HepG2 (cell line): Measurements from ENCODE around the gene CPEB4. TPM values are rescaled to one million over a fixed set of nuclear protein-coding genes. Genes with fewer than 3 reads are reported as not detected.

Experiments used
- ATAC-seq: fragments of 200-7000 bp; cut with Tn5 transposase; 3 replicates; pipeline ENCODE4 v1.9.1; 2020; ENCODE audit warnings: mild to moderate bottlenecking, moderate library complexity
- BruUV-seq: library from RNA; stranded (reverse); fragments of 400-500 nt; replicated peaks from 2 replicates; lab custom pipeline; 2021; lab: Mats Ljungman, UMichigan
- CTCF ChIA-PET: fragments of 300-600 bp; formaldehyde crosslinking; extraction: SDS; loops from one replicate; lab custom pipeline; 2021; ENCODE audit warnings: low total read pairs, inconsistent platforms, low intra/inter-chr PET ratio; lab: Yijun Ruan, JAX
- POLR2A ChIA-PET: fragments of 350-600 bp; sonication (Branson Sonifier 250); formaldehyde crosslinking; loops from one replicate; lab custom pipeline; 2020; ENCODE audit warnings: antibody characterized with exemption, inconsistent platforms; lab: Yijun Ruan, JAX
- DNase-seq: peaks from one replicate; pipeline ENCODE4 v3.0.0-alpha.2; 2015; ENCODE audit warnings: low spot score
- FAIRE-seq: peaks from 3 replicates; lab custom pipeline; 2011; peaks lifted over from hg19 to GRCh38; lab: Jason Lieb, UNC
- H2AFZ ChIP-seq: one replicate; pipeline ENCODE4 v1.6.1; 2011; ENCODE audit warnings: low read length, inconsistent platforms
- H3K27ac ChIP-seq: fragments of 300-600 bp; 3 replicates; pipeline ENCODE4 v1.8.0; 2011; ENCODE audit warnings: mixed run types, mild to moderate bottlenecking, mixed read lengths, low read length, inconsistent platforms; ENCODE audit not compliant: insufficient read depth; ENCODE audit errors: extremely low read length
- H3K27me3 ChIP-seq, 2 experiments: fragments of 200-600 bp in 1 of 2; 2 replicates in 1 of 2; 3 replicates in 1 of 2; pipeline versions ENCODE4 v1.6.0 to v1.8.0; 2011; ENCODE audit warnings: low read length in 2 of 2, mild to moderate bottlenecking in 2 of 2, moderate library complexity in 2 of 2, inconsistent platforms in 1 of 2; ENCODE audit not compliant: insufficient read depth in 2 of 2, control insufficient read depth in 1 of 2
- H3K36me3 ChIP-seq, 2 experiments: fragments of 200-600 bp in 1 of 2; replicated peaks in 1 of 2; 2 replicates in 1 of 2; 3 replicates in 1 of 2; pipeline versions ENCODE4 v1.5.1 to v1.8.0; 2011; ENCODE audit warnings: low read length in 2 of 2, inconsistent platforms in 1 of 2; ENCODE audit not compliant: insufficient read depth in 2 of 2, control insufficient read depth in 1 of 2
- H3K4me1 ChIP-seq: 2 replicates; pipeline ENCODE4 v1.5.1; 2012; ENCODE audit warnings: low read length, inconsistent platforms; ENCODE audit not compliant: insufficient read depth
- H3K4me2 ChIP-seq: 2 replicates; pipeline ENCODE4 v1.6.0; 2011; ENCODE audit warnings: low read depth, low read length, inconsistent platforms
- H3K4me3 ChIP-seq, 3 experiments: fragments of 200-600 bp in 1 of 3; sonication (generic), shearing (Covaris generic) in 1 of 3; replicated peaks in 1 of 3; 2 replicates each; pipeline ENCODE4 v1.5.1; 2011 to 2016; ENCODE audit warnings: low read length in 3 of 3, inconsistent platforms in 2 of 3, low read depth in 2 of 3, mild to moderate bottlenecking in 2 of 3, control low read depth in 1 of 3, mixed read lengths in 1 of 3; ENCODE audit not compliant: insufficient read depth in 1 of 3
- H3K79me2 ChIP-seq: one replicate; pipeline ENCODE4 v1.6.1; 2011; ENCODE audit warnings: low read length, inconsistent platforms; ENCODE audit not compliant: insufficient read depth
- H3K9ac ChIP-seq: 2 replicates; pipeline ENCODE4 v1.6.0; 2011; ENCODE audit warnings: mild to moderate bottlenecking, low read depth, low read length, inconsistent platforms; ENCODE audit not compliant: insufficient read depth
- H3K9me3 ChIP-seq: 2 replicates; pipeline ENCODE4 v1.5.1; 2012; ENCODE audit warnings: mild to moderate bottlenecking, low read length
- H4K20me1 ChIP-seq: 2 replicates; pipeline ENCODE4 v1.6.0; 2011; ENCODE audit warnings: inconsistent platforms, mild to moderate bottlenecking, low read length, moderate library complexity; ENCODE audit not compliant: insufficient read depth
- BHLHE40 ChIP-seq: IDR thresholded peaks from 2 replicates; pipeline ENCODE4 v1.6.1; 2011; ENCODE audit warnings: low read length, improper control_type of control experiment
- HHEX ChIP-seq: IDR thresholded peaks from 2 replicates; pipeline ENCODE4 v1.6.1; 2016; ENCODE audit warnings: control low read depth
- HOXA3 ChIP-seq: sonication (generic); formaldehyde crosslinking; IDR thresholded peaks from 2 replicates; pipeline ENCODE4 v1.5.0; 2020; ENCODE audit warnings: missing genetic modification reagents
- MTF2 ChIP-seq: sonication (generic); formaldehyde crosslinking; IDR thresholded peaks from 2 replicates; pipeline ENCODE4 v1.5.0; 2020; ENCODE audit warnings: missing genetic modification reagents, borderline replicate concordance
- NFATC3 ChIP-seq: sonication (generic); formaldehyde crosslinking; IDR thresholded peaks from 2 replicates; pipeline ENCODE4 v1.5.1; 2020; ENCODE audit warnings: mild to moderate bottlenecking, missing genetic modification reagents
- NR2F2 ChIP-seq: IDR thresholded peaks from 2 replicates; pipeline ENCODE4 v1.6.1; 2012; ENCODE audit warnings: low read depth, inconsistent platforms, borderline replicate concordance
- REXO4 ChIP-seq: sonication (generic); formaldehyde crosslinking; IDR thresholded peaks from 2 replicates; pipeline ENCODE4 v1.8.0; 2022; ENCODE audit warnings: missing genetic modification reagents, mild to moderate bottlenecking, borderline replicate concordance
- SPEN ChIP-seq: sonication (generic); formaldehyde crosslinking; IDR thresholded peaks from 2 replicates; pipeline ENCODE4 v1.5.1; 2020; ENCODE audit warnings: low read depth, mild to moderate bottlenecking, missing genetic modification reagents
- TOE1 ChIP-seq: sonication (generic); formaldehyde crosslinking; IDR thresholded peaks from 2 replicates; pipeline ENCODE4 v1.4.0; 2020; ENCODE audit warnings: mild to moderate bottlenecking, missing genetic modification reagents
- ZBTB21 ChIP-seq: sonication (generic); formaldehyde crosslinking; IDR thresholded peaks from 2 replicates; pipeline ENCODE4 v1.4.0; 2020; ENCODE audit warnings: missing genetic modification reagents
- ZC3H13 ChIP-seq: sonication (generic); formaldehyde crosslinking; IDR thresholded peaks from 2 replicates; pipeline ENCODE4 v1.8.1; 2023; ENCODE audit warnings: mild to moderate bottlenecking, missing genetic modification reagents, moderate library complexity
- ZNF121 ChIP-seq: sonication (generic); formaldehyde crosslinking; IDR thresholded peaks from 2 replicates; pipeline ENCODE4 v1.5.0; 2020; ENCODE audit warnings: mild to moderate bottlenecking, missing genetic modification reagents
- ZNF33B ChIP-seq: sonication (generic); formaldehyde crosslinking; IDR thresholded peaks from 2 replicates; pipeline ENCODE4 v1.5.1; 2020; ENCODE audit warnings: mild to moderate bottlenecking, missing genetic modification reagents
- ZNF670 ChIP-seq: sonication (generic); formaldehyde crosslinking; IDR thresholded peaks from 2 replicates; pipeline ENCODE4 v1.8.0; 2022; ENCODE audit warnings: mild to moderate bottlenecking, missing genetic modification reagents, borderline replicate concordance
- WGBS: methylation state at CpG from one replicate; pipeline ENCODE4 v1.1.6; 2017; ENCODE audit warnings: low lambda C conversion rate; 5-methylcytosine and 5-hydroxymethylcytosine counted together
- in situ Hi-C: cut with HindIII; loops from 2 replicates; pipeline ENCODE4 v1.10.0; 2017; ENCODE audit warnings: low pct_unique_long_range_greater_than_20kb; ENCODE audit not compliant: extremely low pct_ligation_motif_present
- intact Hi-C: fragments of 100-400 bp; cut with micrococcal nuclease; formaldehyde crosslinking; loops from one replicate; pipeline ENCODE4 v1.10.0; 2022; ENCODE audit not compliant: unreplicated experiment
- polyA plus RNA-seq, 8 experiments: library from polyadenylated mRNA; depleted of rRNA in 3 of 8; stranded (reverse) in 7 of 8; unstranded in 1 of 8; fragments of >200 nt; fragmentation: Illumina TruSeq in 4 of 8; extraction: Trizol in 4 of 8; gene quantifications; 2 replicates each; pipeline versions ENCODE4 v1.2.1 to v1.2.3, GENCODE V29; 2011 to 2016; ENCODE audit warnings: low read depth in 4 of 8, missing spikeins in 1 of 8, mixed read lengths in 1 of 8; ENCODE audit not compliant: insufficient read depth in 1 of 8
- total RNA-seq, 5 experiments: library from RNA; depleted of rRNA; stranded (reverse); fragments of >200 nt; fragmentation: Illumina TruSeq; extraction: Trizol; gene quantifications; 2 replicates each; pipeline ENCODE4 v1.2.3, GENCODE V29; 2016; ENCODE audit warnings: low read depth in 1 of 5
- TF ChIP-seq, protein P1 (sequence below): sonication (generic); formaldehyde crosslinking; IDR thresholded peaks from 2 replicates; pipeline ENCODE4 v1.8.0; 2022; ENCODE audit warnings: mild to moderate bottlenecking, missing genetic modification reagents, moderate library complexity
- TF ChIP-seq, protein P2 (sequence below), 2 experiments: sonication (generic) in 1 of 2; formaldehyde crosslinking in 1 of 2; IDR thresholded peaks; 2 replicates each; pipeline versions ENCODE4 v1.5.1 to v1.6.1; 2011 to 2020; ENCODE audit warnings: borderline replicate concordance in 1 of 2, low read depth in 1 of 2, low read length in 1 of 2, mild to moderate bottlenecking in 1 of 2, missing genetic modification reagents in 1 of 2, moderate library complexity in 1 of 2
- TF ChIP-seq, protein P3 (sequence below): IDR thresholded peaks from 2 replicates; pipeline ENCODE4 v1.6.1; 2016
- TF ChIP-seq, protein P4 (sequence below): sonication (generic); formaldehyde crosslinking; IDR thresholded peaks from 2 replicates; pipeline ENCODE4 v1.4.0; 2020; ENCODE audit warnings: missing genetic modification reagents

The CPEB4 gene
- total and polyA plus RNA-seq, 2 of the 13 experiments (the other 11 are each of a cell fraction or from before 2014, with no cell fraction given), result 7.7 to 26.7 TPM

DNA sequence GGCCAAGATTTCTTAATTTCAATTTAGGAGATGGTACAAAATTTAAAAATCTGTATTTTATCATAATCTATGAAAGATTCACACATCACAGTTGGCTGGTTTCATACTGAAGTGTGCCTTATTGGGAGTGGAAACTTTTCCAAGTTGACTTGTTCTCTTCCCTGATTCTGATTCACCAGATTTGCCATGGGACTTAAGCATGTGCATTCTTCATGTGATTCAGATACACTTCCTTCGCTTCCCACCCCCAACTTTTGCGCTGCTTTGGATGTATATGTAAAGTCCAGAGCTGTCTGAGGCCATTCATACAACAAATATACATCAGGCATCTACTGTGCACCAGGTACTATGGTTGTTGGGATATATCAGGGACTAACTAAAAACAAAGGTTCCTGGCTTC is 34.4 kb downstream of the CPEB4 start (continued):
- no peak for TF ChIP-seq NFATC3
- TF ChIP-seq, protein P1, sequence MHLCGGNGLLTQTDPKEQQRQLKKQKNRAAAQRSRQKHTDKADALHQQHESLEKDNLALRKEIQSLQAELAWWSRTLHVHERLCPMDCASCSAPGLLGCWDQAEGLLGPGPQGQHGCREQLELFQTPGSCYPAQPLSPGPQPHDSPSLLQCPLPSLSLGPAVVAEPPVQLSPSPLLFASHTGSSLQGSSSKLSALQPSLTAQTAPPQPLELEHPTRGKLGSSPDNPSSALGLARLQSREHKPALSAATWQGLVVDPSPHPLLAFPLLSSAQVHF (CRISPR knock-in tag), result no peak
- no peak for TF ChIP-seq ZNF33B
- TF ChIP-seq MTF2 (CRISPR knock-in tag), result no peak
- TF ChIP-seq, protein P2, sequence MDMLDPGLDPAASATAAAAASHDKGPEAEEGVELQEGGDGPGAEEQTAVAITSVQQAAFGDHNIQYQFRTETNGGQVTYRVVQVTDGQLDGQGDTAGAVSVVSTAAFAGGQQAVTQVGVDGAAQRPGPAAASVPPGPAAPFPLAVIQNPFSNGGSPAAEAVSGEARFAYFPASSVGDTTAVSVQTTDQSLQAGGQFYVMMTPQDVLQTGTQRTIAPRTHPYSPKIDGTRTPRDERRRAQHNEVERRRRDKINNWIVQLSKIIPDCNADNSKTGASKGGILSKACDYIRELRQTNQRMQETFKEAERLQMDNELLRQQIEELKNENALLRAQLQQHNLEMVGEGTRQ (IDR thresholded peaks at IDR 0.05; ENCODE audit: low read depth, low read length), result no peak
- TF ChIP-seq, protein P2 (CRISPR knock-in tag; IDR thresholded peaks at IDR 0.05; ENCODE audit: borderline replicate concordance), result no peak
- TF ChIP-seq NR2F2, result no peak
- TF ChIP-seq ZBTB21 (CRISPR knock-in tag), result no peak
- TF ChIP-seq, all 625 proteins: peak for 0

DNA sequence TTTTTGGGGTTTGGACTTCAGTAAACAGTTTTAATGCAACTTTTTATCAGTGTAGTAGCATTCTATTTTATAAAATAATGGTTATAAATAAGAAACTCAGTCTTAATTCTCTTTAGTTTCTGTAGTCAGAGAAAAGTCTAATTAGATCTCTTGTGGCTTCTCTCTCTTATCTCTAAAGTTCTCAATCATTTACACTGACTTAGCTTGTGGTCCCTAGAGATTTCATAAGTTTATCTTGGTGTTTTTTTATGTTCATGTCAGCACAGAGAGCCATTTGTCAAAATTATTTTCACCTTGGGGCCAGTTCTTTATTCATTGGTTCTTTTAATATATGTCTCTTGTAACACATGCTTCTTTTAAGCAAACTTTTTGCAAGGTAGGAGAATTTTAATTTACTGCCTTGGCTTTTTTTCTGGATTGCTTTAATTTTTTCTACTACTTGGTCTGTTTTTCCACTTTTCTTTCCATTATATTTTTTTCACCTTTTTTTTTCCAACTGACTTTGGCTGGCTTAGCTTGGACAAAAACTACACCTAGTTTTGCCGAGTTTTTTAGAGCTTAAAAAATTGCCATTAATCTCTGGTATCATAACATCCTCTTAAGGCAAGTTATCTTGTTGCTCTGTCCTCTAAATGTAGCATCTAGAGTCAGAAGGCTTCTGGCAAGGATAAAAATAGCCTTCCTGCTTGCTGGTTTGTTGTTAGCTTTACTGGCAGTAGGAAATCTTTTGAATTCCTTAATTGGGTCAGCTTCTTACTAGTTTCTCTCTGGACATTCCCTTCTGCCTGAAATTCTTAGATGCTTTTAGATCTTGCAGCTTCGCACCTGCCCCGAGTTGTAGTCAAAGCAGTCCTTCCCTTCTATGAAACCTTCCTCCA is 35.3 kb downstream of the CPEB4 start:
- H3K4me3 ChIP-seq, result no peak overlapping the region
- H3K27ac ChIP-seq, result no peak overlapping the region
- no peak overlapping the region for H3K4me2 ChIP-seq
- intact Hi-C loops, result no loop called here
- WGBS, result over 99% methylated on average over 3 of the region's 3 CpGs
- TF ChIP-seq, protein P3, sequence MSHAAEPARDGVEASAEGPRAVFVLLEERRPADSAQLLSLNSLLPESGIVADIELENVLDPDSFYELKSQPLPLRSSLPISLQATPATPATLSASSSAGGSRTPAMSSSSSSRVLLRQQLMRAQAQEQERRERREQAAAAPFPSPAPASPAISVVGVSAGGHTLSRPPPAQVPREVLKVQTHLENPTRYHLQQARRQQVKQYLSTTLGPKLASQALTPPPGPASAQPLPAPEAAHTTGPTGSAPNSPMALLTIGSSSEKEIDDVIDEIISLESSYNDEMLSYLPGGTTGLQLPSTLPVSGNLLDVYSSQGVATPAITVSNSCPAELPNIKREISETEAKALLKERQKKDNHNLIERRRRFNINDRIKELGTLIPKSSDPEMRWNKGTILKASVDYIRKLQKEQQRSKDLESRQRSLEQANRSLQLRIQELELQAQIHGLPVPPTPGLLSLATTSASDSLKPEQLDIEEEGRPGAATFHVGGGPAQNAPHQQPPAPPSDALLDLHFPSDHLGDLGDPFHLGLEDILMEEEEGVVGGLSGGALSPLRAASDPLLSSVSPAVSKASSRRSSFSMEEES, result no peak
- TF ChIP-seq BHLHE40, result no peak
- TF ChIP-seq SPEN (CRISPR knock-in tag), result no peak
- TF ChIP-seq ZC3H13 (CRISPR knock-in tag), result no peak
- TF ChIP-seq, protein P4, sequence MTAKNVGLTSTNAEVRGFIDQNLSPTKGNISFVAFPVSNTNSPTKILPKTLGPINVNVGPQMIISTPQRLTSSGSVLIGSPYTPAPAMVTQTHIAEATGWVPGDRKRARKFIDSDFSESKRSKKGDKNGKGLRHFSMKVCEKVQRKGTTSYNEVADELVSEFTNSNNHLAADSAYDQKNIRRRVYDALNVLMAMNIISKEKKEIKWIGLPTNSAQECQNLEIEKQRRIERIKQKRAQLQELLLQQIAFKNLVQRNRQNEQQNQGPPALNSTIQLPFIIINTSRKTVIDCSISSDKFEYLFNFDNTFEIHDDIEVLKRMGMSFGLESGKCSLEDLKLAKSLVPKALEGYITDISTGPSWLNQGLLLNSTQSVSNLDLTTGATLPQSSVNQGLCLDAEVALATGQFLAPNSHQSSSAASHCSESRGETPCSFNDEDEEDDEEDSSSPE, result no peak
- TF ChIP-seq ZNF670 (CRISPR knock-in tag), result no peak
- no peak for TF ChIP-seq REXO4 (CRISPR knock-in tag)
- TF ChIP-seq TOE1 (CRISPR knock-in tag), result no peak
- no peak for TF ChIP-seq HHEX (CRISPR knock-in tag)
- no peak for TF ChIP-seq ZNF121
- TF ChIP-seq HOXA3 (CRISPR knock-in tag), result no peak
- BruUV-seq, result no TSS peak
- POLR2A ChIA-PET, result interaction anchor here (0.8 kb wide), 1 partner anchor 9 kb away, joined by 3 read pairs; no protein-coding TSS in a partner anchor
- CTCF ChIA-PET, result no interaction called here
- H3K4me1 ChIP-seq, result peaks cover 71% of the 10 kb centered on the region
- peaks cover 24% of the 10 kb centered on the region for H3K79me2 ChIP-seq
- no peak overlapping the region for H2AFZ ChIP-seq
- H3K36me3 ChIP-seq, result peaks cover 4 to 12% of the 10 kb centered on the region in 2 experiments; a peak in 2 of 5 replicates
- no peak overlapping the region for H3K9ac ChIP-seq
- H3K9me3 ChIP-seq, result no peaks in the 10 kb centered on the region
- no peaks in the 10 kb centered on the region for H4K20me1 ChIP-seq
- no peak for FAIRE-seq
- no peak for DNase-seq
- no peaks in the 10 kb centered on the region for H3K27me3 ChIP-seq
- in situ Hi-C loops, result no loop called here
- no peak for ATAC-seq
